DND-41 (cell line): ENCODE data around the gene KRT79.

Experiments used
- ATAC-seq: fragments of 200-7000 bp; cut with Tn5 transposase; 3 replicates; pipeline ENCODE4 v1.9.1; 2021; ENCODE audit warnings: low read depth; ENCODE audit not compliant: insufficient read depth
- DNase-seq: peaks from one replicate; pipeline ENCODE4 v3.0.0-alpha.2; 2020
- H2AFZ ChIP-seq: 2 replicates; pipeline ENCODE4 v1.6.0; 2012; ENCODE audit warnings: low read depth, low read length
- H3K27ac ChIP-seq: 2 replicates; pipeline ENCODE4 v1.5.1; 2012; ENCODE audit warnings: low read length, inconsistent platforms
- H3K27me3 ChIP-seq: fragments of 200-600 bp; sonication (generic); 2 replicates; pipeline ENCODE4 v1.6.0; 2012; ENCODE audit warnings: low read length, mild to moderate bottlenecking, inconsistent platforms; ENCODE audit not compliant: insufficient read depth, poor library complexity
- H3K36me3 ChIP-seq: 2 replicates; pipeline ENCODE4 v1.5.1; 2012; ENCODE audit warnings: low read length, inconsistent platforms; ENCODE audit not compliant: insufficient read depth
- H3K4me1 ChIP-seq: 2 replicates; pipeline ENCODE4 v1.5.1; 2012; ENCODE audit warnings: mild to moderate bottlenecking, low read length; ENCODE audit not compliant: insufficient read depth
- H3K4me2 ChIP-seq: 2 replicates; pipeline ENCODE4 v1.6.0; 2012; ENCODE audit warnings: mild to moderate bottlenecking, moderate library complexity, low read length, inconsistent platforms; ENCODE audit not compliant: insufficient read depth
- H3K4me3 ChIP-seq, 2 experiments: fragments of 200-600 bp in 1 of 2; shearing (Covaris generic) in 1 of 2; 2 replicates each; pipeline ENCODE4 v1.5.1; 2012 to 2016; ENCODE audit warnings: inconsistent platforms in 2 of 2, low read length in 2 of 2, mild to moderate bottlenecking in 2 of 2, low read depth in 1 of 2, moderate library complexity in 1 of 2
- H3K79me2 ChIP-seq: 2 replicates; pipeline ENCODE4 v1.6.0; 2012; ENCODE audit warnings: low read length, inconsistent platforms; ENCODE audit not compliant: insufficient read depth
- H3K9ac ChIP-seq: 2 replicates; pipeline ENCODE4 v1.6.0; 2012; ENCODE audit warnings: low read depth, mild to moderate bottlenecking, inconsistent platforms, low read length, moderate library complexity
- H3K9me3 ChIP-seq: 2 replicates; pipeline ENCODE4 v1.5.1; 2012; ENCODE audit warnings: low read length, moderate library complexity, mild to moderate bottlenecking, inconsistent platforms; ENCODE audit not compliant: insufficient read depth, severe bottlenecking
- H4K20me1 ChIP-seq: 2 replicates; pipeline ENCODE4 v1.6.0; 2012; ENCODE audit warnings: low read length; ENCODE audit not compliant: insufficient read depth
- CTCF ChIP-seq: IDR thresholded peaks from 2 replicates; pipeline ENCODE4 v1.5.1; 2012; ENCODE audit warnings: borderline replicate concordance, low read length, moderate library complexity, mild to moderate bottlenecking; ENCODE audit not compliant: poor library complexity, severe bottlenecking; ENCODE audit errors: extremely low read depth
- EZH2 ChIP-seq: IDR thresholded peaks from 3 replicates; pipeline ENCODE4 v1.6.1; 2012; ENCODE audit warnings: borderline replicate concordance, low read depth, mild to moderate bottlenecking, moderate library complexity, low read length, inconsistent platforms; ENCODE audit not compliant: severe bottlenecking

Gene KRT79

GRCh38 chr12:52812073-52812400 lies 22.1 kb downstream of the KRT79 start:
- no peak overlapping the region for H2AFZ ChIP-seq
- no peak overlapping the region for H3K4me2 ChIP-seq
- H4K20me1 ChIP-seq, result 0 out of 2 replicates have a peak, but pooled peaks cover 3% of the 10 kb centered on the region
- H3K4me3 ChIP-seq, result no peak overlapping the region
- H3K4me1 ChIP-seq, result no peaks in the 10 kb centered on the region
- H3K9me3 ChIP-seq, result no peaks in the 10 kb centered on the region
- no peak for DNase-seq
- H3K9ac ChIP-seq, result no peak overlapping the region
- TF ChIP-seq CTCF, result no peak
- no peak for TF ChIP-seq EZH2
- ATAC-seq, result no peak
- H3K36me3 ChIP-seq, result no peaks in the 10 kb centered on the region
- H3K79me2 ChIP-seq, result no peaks in the 10 kb centered on the region
- peaks cover 2% of the 10 kb centered on the region for H3K27me3 ChIP-seq
- H3K27ac ChIP-seq, result no peak overlapping the region

- Histone ChIP-seq H3K9ac (no peak overlapping the region), H3K79me2 (no peaks in the 10 kb centered on the region), H3K4me1 (no peaks in the 10 kb centered on the region), H2AFZ (no peak overlapping the region), H4K20me1 (0 out of 2 replicates have a peak, but pooled peaks cover 3% of the 10 kb centered on the region), H3K36me3 (no peaks in the 10 kb centered on the region), H3K27me3 (peaks cover 2% of the 10 kb centered on the region), H3K4me3 (no peak overlapping the region), H3K27ac (no peak overlapping the region), H3K4me2 (no peak overlapping the region), H3K9me3 (no peaks in the 10 kb centered on the region)
- no peak for TF ChIP-seq EZH2
- no peak for TF ChIP-seq CTCF
- DNase-seq (no peak), ATAC-seq (no peak)
Observed at GRCh38 chr12:52811191-52812072, 22.7 kb downstream of the KRT79 start.

GRCh38 chr12:52810554-52810953 lies 23.6 kb downstream of the KRT79 start:
- ATAC-seq (no peak), DNase-seq (no peak)
- H3K79me2 ChIP-seq, result no peaks in the 10 kb centered on the region
- no peaks in the 10 kb centered on the region for H3K9me3 ChIP-seq
- H3K36me3 ChIP-seq, result no peaks in the 10 kb centered on the region
- TF ChIP-seq CTCF, result no peak
- TF ChIP-seq EZH2, result no peak
- H4K20me1 ChIP-seq, result 0 out of 2 replicates have a peak, but pooled peaks cover 3% of the 10 kb centered on the region
- H3K4me2 ChIP-seq, result no peak overlapping the region
- no peak overlapping the region for H3K4me3 ChIP-seq
- H3K27ac ChIP-seq, result no peak overlapping the region
- H3K9ac ChIP-seq, result no peak overlapping the region
- H2AFZ ChIP-seq, result no peak overlapping the region
- no peaks in the 10 kb centered on the region for H3K4me1 ChIP-seq
- H3K27me3 ChIP-seq, result peaks cover 2% of the 10 kb centered on the region
